Endothelial cell of umbilical vein (primary cell): ENCODE measurements around the gene ITM2B.

Source experiments
- EZH2 ChIP-seq: IDR thresholded peaks from 2 replicates; pipeline ENCODE4 v1.6.1; 2012; ENCODE audit warnings: borderline replicate concordance, low read depth, mild to moderate bottlenecking, moderate library complexity, low read length, inconsistent platforms; ENCODE audit not compliant: severe bottlenecking
- FOS ChIP-seq: IDR thresholded peaks from 2 replicates; pipeline ENCODE4 v1.6.1; 2011; ENCODE audit warnings: mild to moderate bottlenecking, low read length, moderate library complexity, borderline replicate concordance; ENCODE audit not compliant: insufficient read depth
- GATA2 ChIP-seq: IDR thresholded peaks from 2 replicates; pipeline ENCODE4 v1.7.0; 2011; ENCODE audit warnings: low read depth, mild to moderate bottlenecking, moderate library complexity, mixed read lengths, low read length; ENCODE audit not compliant: insufficient read length, insufficient read depth
- JUN ChIP-seq: IDR thresholded peaks from 2 replicates; pipeline ENCODE4 v1.6.1; 2011; ENCODE audit warnings: borderline replicate concordance, low read depth; ENCODE audit not compliant: insufficient read length, insufficient read depth
- MYC ChIP-seq: IDR thresholded peaks from one replicate; pipeline ENCODE4 v1.6.1; 2011; ENCODE audit warnings: mild to moderate bottlenecking, low read depth, low read length
- POLR2A ChIP-seq: IDR thresholded peaks from 2 replicates; pipeline ENCODE4 v1.6.1; 2012; ENCODE audit warnings: low read depth, mild to moderate bottlenecking, control low read depth, low read length
- POLR2AphosphoS5 ChIP-seq: IDR thresholded peaks from 2 replicates; pipeline ENCODE4 v1.6.1; 2012; ENCODE audit warnings: low read depth, mild to moderate bottlenecking, control low read depth, low read length, moderate library complexity; ENCODE audit not compliant: insufficient read depth
- TF ChIP-seq, protein P1 (sequence below), 2 donors: IDR thresholded peaks; 1 replicate in 1 of 2; 2 replicates in 1 of 2; pipeline ENCODE4 v1.5.1; 2011; ENCODE audit warnings: low read length in 2 of 2, mild to moderate bottlenecking in 2 of 2, moderate library complexity in 2 of 2, control low read depth in 1 of 2, inconsistent platforms in 1 of 2, low read depth in 1 of 2; ENCODE audit not compliant: insufficient read depth in 1 of 2; ENCODE audit errors: extremely low read depth in 1 of 2
- TF ChIP-seq, protein P2 (sequence below): IDR thresholded peaks from 2 replicates; pipeline ENCODE4 v1.6.1; 2011; ENCODE audit not compliant: insufficient read depth, insufficient read length

DNA sequence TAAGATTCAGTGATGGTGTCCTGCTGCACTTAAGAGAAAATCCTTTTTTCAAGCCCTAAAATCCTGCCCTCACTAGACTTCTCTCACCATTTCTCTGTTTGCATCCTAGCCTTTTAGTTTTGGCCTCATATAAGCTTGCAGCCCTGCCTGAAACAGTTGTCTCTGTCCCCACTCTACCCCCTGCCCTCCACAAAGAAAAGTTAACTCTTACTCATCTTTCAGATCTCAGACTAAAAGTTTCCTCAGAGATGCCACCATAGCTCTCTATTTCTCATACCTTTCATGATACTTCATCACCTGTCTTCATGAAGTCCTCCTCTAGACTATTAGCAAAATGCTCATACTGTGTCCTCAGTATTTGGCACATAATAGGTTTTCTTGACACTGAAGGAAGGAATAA is 33.1 kb downstream of the ITM2B start:
- TF ChIP-seq, protein P1, sequence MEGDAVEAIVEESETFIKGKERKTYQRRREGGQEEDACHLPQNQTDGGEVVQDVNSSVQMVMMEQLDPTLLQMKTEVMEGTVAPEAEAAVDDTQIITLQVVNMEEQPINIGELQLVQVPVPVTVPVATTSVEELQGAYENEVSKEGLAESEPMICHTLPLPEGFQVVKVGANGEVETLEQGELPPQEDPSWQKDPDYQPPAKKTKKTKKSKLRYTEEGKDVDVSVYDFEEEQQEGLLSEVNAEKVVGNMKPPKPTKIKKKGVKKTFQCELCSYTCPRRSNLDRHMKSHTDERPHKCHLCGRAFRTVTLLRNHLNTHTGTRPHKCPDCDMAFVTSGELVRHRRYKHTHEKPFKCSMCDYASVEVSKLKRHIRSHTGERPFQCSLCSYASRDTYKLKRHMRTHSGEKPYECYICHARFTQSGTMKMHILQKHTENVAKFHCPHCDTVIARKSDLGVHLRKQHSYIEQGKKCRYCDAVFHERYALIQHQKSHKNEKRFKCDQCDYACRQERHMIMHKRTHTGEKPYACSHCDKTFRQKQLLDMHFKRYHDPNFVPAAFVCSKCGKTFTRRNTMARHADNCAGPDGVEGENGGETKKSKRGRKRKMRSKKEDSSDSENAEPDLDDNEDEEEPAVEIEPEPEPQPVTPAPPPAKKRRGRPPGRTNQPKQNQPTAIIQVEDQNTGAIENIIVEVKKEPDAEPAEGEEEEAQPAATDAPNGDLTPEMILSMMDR (IDR thresholded peaks at IDR 0.05; ENCODE audit: extremely low read depth in 1 of 2, insufficient read depth in 1 of 2, low read depth in 1 of 2, low read length in 2 of 2) = no peak
- TF ChIP-seq JUN (no peak), GATA2 (no peak), POLR2A (no peak), POLR2AphosphoS5 (no peak), EZH2 (no peak), FOS (no peak), MYC (no peak)
- TF ChIP-seq, protein P2, sequence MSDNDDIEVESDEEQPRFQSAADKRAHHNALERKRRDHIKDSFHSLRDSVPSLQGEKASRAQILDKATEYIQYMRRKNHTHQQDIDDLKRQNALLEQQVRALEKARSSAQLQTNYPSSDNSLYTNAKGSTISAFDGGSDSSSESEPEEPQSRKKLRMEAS = no peak
